HepG2 (cell line): ENCODE results near the gene SOCS1. TPM values are rescaled to one million over a fixed set of nuclear protein-coding genes. Genes with fewer than 3 reads are reported as not detected.
A peak's percentile ranks its signal among the peaks of the same experiment; 100 is the strongest.

Experiments
- ATAC-seq: fragments of 200-7000 bp; cut with Tn5 transposase; 3 replicates; pipeline ENCODE4 v1.9.1; 2020; ENCODE audit warnings: mild to moderate bottlenecking, moderate library complexity
- BruUV-seq: library from RNA; stranded (reverse); fragments of 400-500 nt; replicated peaks from 2 replicates; lab custom pipeline; 2021; lab: Mats Ljungman, UMichigan
- CTCF ChIA-PET: fragments of 300-600 bp; formaldehyde crosslinking; extraction: SDS; loops from one replicate; lab custom pipeline; 2021; ENCODE audit warnings: low total read pairs, inconsistent platforms, low intra/inter-chr PET ratio; lab: Yijun Ruan, JAX
- POLR2A ChIA-PET: fragments of 350-600 bp; sonication (Branson Sonifier 250); formaldehyde crosslinking; loops from one replicate; lab custom pipeline; 2020; ENCODE audit warnings: antibody characterized with exemption, inconsistent platforms; lab: Yijun Ruan, JAX
- DNase-seq: peaks from one replicate; pipeline ENCODE4 v3.0.0-alpha.2; 2015; ENCODE audit warnings: low spot score
- FAIRE-seq: peaks from 3 replicates; lab custom pipeline; 2011; peaks lifted over from hg19 to GRCh38; lab: Jason Lieb, UNC
- H2AFZ ChIP-seq: one replicate; pipeline ENCODE4 v1.6.1; 2011; ENCODE audit warnings: low read length, inconsistent platforms
- H3K27ac ChIP-seq: fragments of 300-600 bp; 3 replicates; pipeline ENCODE4 v1.8.0; 2011; ENCODE audit warnings: mixed run types, mild to moderate bottlenecking, mixed read lengths, low read length, inconsistent platforms; ENCODE audit not compliant: insufficient read depth; ENCODE audit errors: extremely low read length
- H3K27me3 ChIP-seq, 2 experiments: fragments of 200-600 bp in 1 of 2; 2 replicates in 1 of 2; 3 replicates in 1 of 2; pipeline versions ENCODE4 v1.6.0 to v1.8.0; 2011; ENCODE audit warnings: low read length in 2 of 2, mild to moderate bottlenecking in 2 of 2, moderate library complexity in 2 of 2, inconsistent platforms in 1 of 2; ENCODE audit not compliant: insufficient read depth in 2 of 2, control insufficient read depth in 1 of 2
- H3K36me3 ChIP-seq, 2 experiments: fragments of 200-600 bp in 1 of 2; replicated peaks in 1 of 2; 2 replicates in 1 of 2; 3 replicates in 1 of 2; pipeline versions ENCODE4 v1.5.1 to v1.8.0; 2011; ENCODE audit warnings: low read length in 2 of 2, inconsistent platforms in 1 of 2; ENCODE audit not compliant: insufficient read depth in 2 of 2, control insufficient read depth in 1 of 2
- H3K4me1 ChIP-seq: 2 replicates; pipeline ENCODE4 v1.5.1; 2012; ENCODE audit warnings: low read length, inconsistent platforms; ENCODE audit not compliant: insufficient read depth
- H3K4me2 ChIP-seq: 2 replicates; pipeline ENCODE4 v1.6.0; 2011; ENCODE audit warnings: low read depth, low read length, inconsistent platforms
- H3K4me3 ChIP-seq, 3 experiments: fragments of 200-600 bp in 1 of 3; sonication (generic), shearing (Covaris generic) in 1 of 3; replicated peaks in 1 of 3; 2 replicates each; pipeline ENCODE4 v1.5.1; 2011 to 2016; ENCODE audit warnings: low read length in 3 of 3, inconsistent platforms in 2 of 3, low read depth in 2 of 3, mild to moderate bottlenecking in 2 of 3, control low read depth in 1 of 3, mixed read lengths in 1 of 3; ENCODE audit not compliant: insufficient read depth in 1 of 3
- H3K79me2 ChIP-seq: one replicate; pipeline ENCODE4 v1.6.1; 2011; ENCODE audit warnings: low read length, inconsistent platforms; ENCODE audit not compliant: insufficient read depth
- H3K9ac ChIP-seq: 2 replicates; pipeline ENCODE4 v1.6.0; 2011; ENCODE audit warnings: mild to moderate bottlenecking, low read depth, low read length, inconsistent platforms; ENCODE audit not compliant: insufficient read depth
- H3K9me3 ChIP-seq: 2 replicates; pipeline ENCODE4 v1.5.1; 2012; ENCODE audit warnings: mild to moderate bottlenecking, low read length
- H4K20me1 ChIP-seq: 2 replicates; pipeline ENCODE4 v1.6.0; 2011; ENCODE audit warnings: inconsistent platforms, mild to moderate bottlenecking, low read length, moderate library complexity; ENCODE audit not compliant: insufficient read depth
- ATAD3A ChIP-seq: sonication (generic); formaldehyde crosslinking; IDR thresholded peaks from 2 replicates; pipeline ENCODE4 v1.4.0; 2020; ENCODE audit warnings: missing genetic modification reagents
- HDAC2 ChIP-seq: sonication (generic); formaldehyde crosslinking; IDR thresholded peaks from 2 replicates; pipeline ENCODE4 v1.4.0; 2020; ENCODE audit warnings: missing genetic modification reagents
- ISL2 ChIP-seq: sonication (generic); formaldehyde crosslinking; IDR thresholded peaks from 2 replicates; pipeline ENCODE4 v1.5.0; 2020; ENCODE audit warnings: missing genetic modification reagents
- MEF2D ChIP-seq: sonication (generic); formaldehyde crosslinking; IDR thresholded peaks from 2 replicates; pipeline ENCODE4 v1.5.1; 2020; ENCODE audit warnings: mild to moderate bottlenecking, missing genetic modification reagents
- MTA3 ChIP-seq: sonication (generic); formaldehyde crosslinking; IDR thresholded peaks from 2 replicates; pipeline ENCODE4 v1.4.0; 2020; ENCODE audit warnings: missing genetic modification reagents
- PAXIP1 ChIP-seq: sonication (generic); formaldehyde crosslinking; conservative IDR thresholded peaks from 2 replicates; pipeline ENCODE4 v1.4.0; 2020; ENCODE audit warnings: mild to moderate bottlenecking, missing genetic modification reagents, moderate library complexity
- RAD51 ChIP-seq: fragments of 450-650 bp; IDR thresholded peaks from 2 replicates; pipeline ENCODE4 v1.6.1; 2016; ENCODE audit warnings: borderline replicate concordance
- ZFAT ChIP-seq: sonication (generic); formaldehyde crosslinking; conservative IDR thresholded peaks from 2 replicates; pipeline ENCODE4 v1.8.1; 2023; ENCODE audit warnings: missing genetic modification reagents, inconsistent platforms
- ZFX ChIP-seq: sonication (generic); formaldehyde crosslinking; IDR thresholded peaks from 2 replicates; pipeline ENCODE4 v1.4.0; 2020; ENCODE audit warnings: mild to moderate bottlenecking, low read depth, missing genetic modification reagents, moderate library complexity
- ZMYM3 ChIP-seq: sonication (generic); formaldehyde crosslinking; IDR thresholded peaks from 2 replicates; pipeline ENCODE4 v1.5.1; 2020; ENCODE audit warnings: mild to moderate bottlenecking, missing genetic modification reagents
- ZNF281 ChIP-seq: sonication (generic); formaldehyde crosslinking; IDR thresholded peaks from 2 replicates; pipeline ENCODE4 v1.4.0; 2020; ENCODE audit warnings: missing genetic modification reagents, borderline replicate concordance
- ZNF296 ChIP-seq: sonication (generic); formaldehyde crosslinking; conservative IDR thresholded peaks from 2 replicates; pipeline ENCODE4 v1.5.0; 2020; ENCODE audit warnings: mild to moderate bottlenecking, missing genetic modification reagents
- ZNF333 ChIP-seq: sonication (generic); formaldehyde crosslinking; IDR thresholded peaks from 2 replicates; pipeline ENCODE4 v1.4.0; 2020; ENCODE audit warnings: mild to moderate bottlenecking, missing genetic modification reagents, borderline replicate concordance
- ZNF629 ChIP-seq: sonication (generic); formaldehyde crosslinking; conservative IDR thresholded peaks from 2 replicates; pipeline ENCODE4 v1.5.0; 2020; ENCODE audit warnings: missing genetic modification reagents
- WGBS: methylation state at CpG from one replicate; pipeline ENCODE4 v1.1.6; 2017; ENCODE audit warnings: low lambda C conversion rate; 5-methylcytosine and 5-hydroxymethylcytosine counted together
- in situ Hi-C: cut with HindIII; loops from 2 replicates; pipeline ENCODE4 v1.10.0; 2017; ENCODE audit warnings: low pct_unique_long_range_greater_than_20kb; ENCODE audit not compliant: extremely low pct_ligation_motif_present
- intact Hi-C: fragments of 100-400 bp; cut with micrococcal nuclease; formaldehyde crosslinking; loops from one replicate; pipeline ENCODE4 v1.10.0; 2022; ENCODE audit not compliant: unreplicated experiment
- polyA plus RNA-seq, 8 experiments: library from polyadenylated mRNA; depleted of rRNA in 3 of 8; stranded (reverse) in 7 of 8; unstranded in 1 of 8; fragments of >200 nt; fragmentation: Illumina TruSeq in 4 of 8; extraction: Trizol in 4 of 8; gene quantifications; 2 replicates each; pipeline versions ENCODE4 v1.2.1 to v1.2.3, GENCODE V29; 2011 to 2016; ENCODE audit warnings: low read depth in 4 of 8, missing spikeins in 1 of 8, mixed read lengths in 1 of 8; ENCODE audit not compliant: insufficient read depth in 1 of 8
- total RNA-seq, 5 experiments: library from RNA; depleted of rRNA; stranded (reverse); fragments of >200 nt; fragmentation: Illumina TruSeq; extraction: Trizol; gene quantifications; 2 replicates each; pipeline ENCODE4 v1.2.3, GENCODE V29; 2016; ENCODE audit warnings: low read depth in 1 of 5
- TF ChIP-seq, protein P1 (sequence below): sonication (generic); formaldehyde crosslinking; IDR thresholded peaks from 2 replicates; pipeline ENCODE4 v1.4.0; 2020; ENCODE audit warnings: missing genetic modification reagents

Gene SOCS1
- total and polyA plus RNA-seq, 2 of the 13 experiments (the other 11 are each of a cell fraction or from before 2014, with no cell fraction given) = 5.3 to 6.3 TPM

- peak; percentile 97 for TF ChIP-seq ZMYM3
- no peak for TF ChIP-seq MEF2D (CRISPR knock-in tag)
- TF ChIP-seq ZNF296 (CRISPR knock-in tag) = no peak
- TF ChIP-seq ZFX (CRISPR knock-in tag) = no peak
- no peak for TF ChIP-seq MTA3 (CRISPR knock-in tag)
- TF ChIP-seq ISL2 = no peak
- peak; percentile 77; the same call in 1 of the 2 replicates for TF ChIP-seq ATAD3A (CRISPR knock-in tag)
- no peak for TF ChIP-seq ZNF333 (CRISPR knock-in tag)
- TF ChIP-seq ZFAT (CRISPR knock-in tag) = no peak
- TF ChIP-seq, protein P1, sequence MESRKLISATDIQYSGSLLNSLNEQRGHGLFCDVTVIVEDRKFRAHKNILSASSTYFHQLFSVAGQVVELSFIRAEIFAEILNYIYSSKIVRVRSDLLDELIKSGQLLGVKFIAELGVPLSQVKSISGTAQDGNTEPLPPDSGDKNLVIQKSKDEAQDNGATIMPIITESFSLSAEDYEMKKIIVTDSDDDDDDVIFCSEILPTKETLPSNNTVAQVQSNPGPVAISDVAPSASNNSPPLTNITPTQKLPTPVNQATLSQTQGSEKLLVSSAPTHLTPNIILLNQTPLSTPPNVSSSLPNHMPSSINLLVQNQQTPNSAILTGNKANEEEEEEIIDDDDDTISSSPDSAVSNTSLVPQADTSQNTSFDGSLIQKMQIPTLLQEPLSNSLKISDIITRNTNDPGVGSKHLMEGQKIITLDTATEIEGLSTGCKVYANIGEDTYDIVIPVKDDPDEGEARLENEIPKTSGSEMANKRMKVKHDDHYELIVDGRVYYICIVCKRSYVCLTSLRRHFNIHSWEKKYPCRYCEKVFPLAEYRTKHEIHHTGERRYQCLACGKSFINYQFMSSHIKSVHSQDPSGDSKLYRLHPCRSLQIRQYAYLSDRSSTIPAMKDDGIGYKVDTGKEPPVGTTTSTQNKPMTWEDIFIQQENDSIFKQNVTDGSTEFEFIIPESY (CRISPR knock-in tag) = 0 out of 2 replicates have a peak, but pooled peaks have one; percentile 23
These were observed 9.1 kb upstream of the SOCS1 start (continued) for GRCh38 chr16:11265124-11265523.

DNA sequence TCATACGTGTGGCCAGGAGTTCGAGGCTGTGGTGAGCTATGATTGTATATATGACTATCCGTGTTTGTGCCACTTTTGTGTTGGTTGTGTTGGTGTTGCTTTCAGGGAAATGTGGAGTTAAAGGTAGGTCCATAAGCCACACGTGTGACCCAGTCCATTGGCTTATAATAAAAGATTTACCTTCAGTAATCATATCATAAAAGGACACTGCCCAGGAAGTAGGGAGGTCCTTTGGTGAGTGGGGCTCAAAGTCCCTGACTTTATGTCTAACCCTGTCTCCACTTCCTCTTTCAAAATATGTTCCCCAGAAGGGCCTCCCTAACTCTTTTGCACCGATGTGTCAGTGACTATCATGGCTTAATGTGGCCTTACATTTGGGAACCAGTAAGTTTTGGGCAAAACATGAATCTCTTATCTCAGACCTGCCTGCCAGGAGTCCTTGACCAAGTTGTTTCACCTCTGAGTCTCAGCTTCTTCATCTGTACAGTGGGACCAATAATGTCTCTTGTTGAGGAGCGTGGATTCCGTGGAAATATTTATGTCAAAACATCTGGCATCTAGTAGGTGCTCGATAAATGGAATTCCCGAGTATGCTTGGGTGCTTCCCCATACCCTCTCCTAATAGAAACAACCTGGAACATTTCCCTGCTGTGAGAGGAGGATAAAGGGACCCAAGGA, 8.3 kb upstream of the SOCS1 start:
- FAIRE-seq = no peak
- in situ Hi-C loops = no loop called here
- TF ChIP-seq RAD51 (no peak), ISL2 (no peak), ZNF281 (no peak), PAXIP1 (no peak), ZNF629 (peak; percentile 89), HDAC2 (CRISPR knock-in tag) (no peak; the same call in 1 of the 2 replicates)

More for the DNA sequence above, 8.3 kb upstream of the SOCS1 start:
- Histone ChIP-seq H2AFZ (no peak overlapping the region), H3K4me2 (no peak overlapping the region), H3K9me3 (peaks cover 5% of the 10 kb centered on the region; the same call in 1 of the 2 replicates), H3K27ac (no peak overlapping the region), H3K79me2 (no peaks in the 10 kb centered on the region), H3K4me1 (peaks cover 88% of the 10 kb centered on the region), H3K36me3 (no peaks in the 10 kb centered on the region), H3K9ac (no peak overlapping the region), H3K4me3 (no peak overlapping the region), H4K20me1 (no peaks in the 10 kb centered on the region), H3K27me3 (no peaks in the 10 kb centered on the region; a peak in 1 of 5 replicates)
- ATAC-seq (no peak), DNase-seq (no peak)
- ChIA-PET CTCF (no interaction called here), POLR2A (interaction anchor here (1.0 to 2.3 kb wide), 2 partner anchors 8 to 48 kb away, joined by 4 to 9 read pairs; partner anchors contain the start of gene SOCS1)
- intact Hi-C loops = no loop called here
- WGBS = 62% methylated on average over 9 of the region's 9 CpGs
- BruUV-seq = no TSS peak
